Measurements from ENCODE around the gene KAT5.
"Not testable (repeated sequence)": the region's sequence is repeated elsewhere in the genome, so short reads cannot be mapped to it uniquely, and the experiment has no call there.

DNA sequence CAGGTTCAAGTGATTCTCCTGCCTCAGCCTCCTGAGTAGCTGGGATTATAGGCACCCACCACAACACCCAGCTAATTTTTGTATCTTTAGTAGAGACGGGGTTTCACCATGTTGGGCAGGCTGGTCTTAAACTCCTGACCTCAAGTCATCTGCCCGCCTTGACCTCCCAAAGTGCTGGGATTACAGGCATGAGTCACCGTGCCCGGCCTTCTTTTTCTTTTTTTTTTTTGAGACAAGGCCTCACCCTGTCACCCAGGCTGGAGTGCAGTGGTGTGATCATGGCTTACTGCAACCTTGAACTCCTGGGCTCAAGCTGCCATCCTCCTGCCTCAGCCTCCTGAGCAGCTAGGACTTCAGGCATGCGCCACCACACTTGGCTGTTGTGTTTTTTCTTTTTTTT lies 55.8 kb downstream of the KAT5 start:
- TF ChIP-seq ZNF281 (CRISPR knock-in tag; IDR thresholded peaks at IDR 0.05); CTCF (IDR thresholded peaks at IDR 0.05); JUN (CRISPR knock-in tag; IDR thresholded peaks at IDR 0.05); ZNF317 (CRISPR knock-in tag; IDR thresholded peaks at IDR 0.05; ENCODE audit: borderline replicate concordance, low read depth); HMGA2 (CRISPR knock-in tag; IDR thresholded peaks at IDR 0.05); CREM (CRISPR knock-in tag; IDR thresholded peaks at IDR 0.05); NR1H2 (CRISPR knock-in tag; IDR thresholded peaks at IDR 0.05): not testable (repeated sequence)
- TF ChIP-seq, protein P1, sequence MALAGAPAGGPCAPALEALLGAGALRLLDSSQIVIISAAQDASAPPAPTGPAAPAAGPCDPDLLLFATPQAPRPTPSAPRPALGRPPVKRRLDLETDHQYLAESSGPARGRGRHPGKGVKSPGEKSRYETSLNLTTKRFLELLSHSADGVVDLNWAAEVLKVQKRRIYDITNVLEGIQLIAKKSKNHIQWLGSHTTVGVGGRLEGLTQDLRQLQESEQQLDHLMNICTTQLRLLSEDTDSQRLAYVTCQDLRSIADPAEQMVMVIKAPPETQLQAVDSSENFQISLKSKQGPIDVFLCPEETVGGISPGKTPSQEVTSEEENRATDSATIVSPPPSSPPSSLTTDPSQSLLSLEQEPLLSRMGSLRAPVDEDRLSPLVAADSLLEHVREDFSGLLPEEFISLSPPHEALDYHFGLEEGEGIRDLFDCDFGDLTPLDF (CRISPR knock-in tag; IDR thresholded peaks at IDR 0.05): not testable (repeated sequence)
- TF ChIP-seq, protein P2, sequence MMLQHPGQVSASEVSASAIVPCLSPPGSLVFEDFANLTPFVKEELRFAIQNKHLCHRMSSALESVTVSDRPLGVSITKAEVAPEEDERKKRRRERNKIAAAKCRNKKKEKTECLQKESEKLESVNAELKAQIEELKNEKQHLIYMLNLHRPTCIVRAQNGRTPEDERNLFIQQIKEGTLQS (CRISPR knock-in tag; conservative IDR thresholded peaks at IDR 0.05): not testable (repeated sequence)

Measured in WTC11 (cell line).